WTC11 (cell line): ENCODE measurements around the gene ARHGAP19.

ENCODE experiments used
- FOXJ3 ChIP-seq: sonication (generic); formaldehyde crosslinking; IDR thresholded peaks from 2 replicates; pipeline ENCODE4 v1.9.0; 2021; ENCODE audit warnings: missing genetic modification reagents, mild to moderate bottlenecking, borderline replicate concordance
- MXD4 ChIP-seq: fragments of 250-450 bp; sonication (Bioruptor Pico); IDR thresholded peaks from 2 replicates; pipeline ENCODE4 v1.8.0; 2021; ENCODE audit warnings: mild to moderate bottlenecking, moderate library complexity, borderline replicate concordance
- NR1H2 ChIP-seq: sonication (generic); formaldehyde crosslinking; IDR thresholded peaks from 2 replicates; pipeline ENCODE4 v1.9.0; 2021; ENCODE audit warnings: mild to moderate bottlenecking, moderate library complexity, missing genetic modification reagents
- TF ChIP-seq, protein P1 (sequence below): sonication (generic); formaldehyde crosslinking; IDR thresholded peaks from 2 replicates; pipeline ENCODE4 v1.8.0; 2022; ENCODE audit warnings: mild to moderate bottlenecking, missing genetic modification reagents
- TF ChIP-seq, protein P2 (sequence below): fragments of 200-600 bp; IDR thresholded peaks from 2 replicates; pipeline ENCODE4 v1.8.0; 2022; ENCODE audit warnings: antibody characterized with exemption
- TF ChIP-seq, protein P3 (sequence below): sonication (generic); formaldehyde crosslinking; IDR thresholded peaks from 2 replicates; pipeline ENCODE4 v1.8.0; 2022; ENCODE audit warnings: mild to moderate bottlenecking, missing genetic modification reagents

DNA sequence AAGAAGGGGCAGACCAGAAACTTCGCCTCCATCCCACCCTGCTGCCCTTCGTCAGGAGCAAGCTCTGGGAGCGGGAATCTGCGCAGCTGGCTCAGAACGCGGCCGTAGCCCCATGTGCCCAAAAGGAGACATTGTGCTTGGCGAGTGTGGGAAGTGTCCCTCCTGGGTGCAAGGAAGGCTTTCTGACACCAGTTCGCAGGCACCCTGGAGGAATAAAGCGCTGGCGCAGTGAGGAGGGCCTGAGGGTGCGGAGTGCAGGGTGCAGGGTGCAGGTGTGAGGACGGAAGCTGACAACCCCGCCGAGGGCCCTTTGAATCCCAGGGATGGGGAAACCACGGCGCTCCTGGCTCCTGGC is 107.5 kb downstream of the ARHGAP19 start:
- TF ChIP-seq FOXJ3 (no peak), MXD4 (CRISPR knock-in tag) (no peak), NR1H2 (CRISPR knock-in tag) (no peak)
- TF ChIP-seq, protein P1, sequence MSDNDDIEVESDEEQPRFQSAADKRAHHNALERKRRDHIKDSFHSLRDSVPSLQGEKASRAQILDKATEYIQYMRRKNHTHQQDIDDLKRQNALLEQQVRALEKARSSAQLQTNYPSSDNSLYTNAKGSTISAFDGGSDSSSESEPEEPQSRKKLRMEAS (CRISPR knock-in tag), result peak; percentile 79; the same call in 1 of the 2 replicates
- TF ChIP-seq, protein P2, sequence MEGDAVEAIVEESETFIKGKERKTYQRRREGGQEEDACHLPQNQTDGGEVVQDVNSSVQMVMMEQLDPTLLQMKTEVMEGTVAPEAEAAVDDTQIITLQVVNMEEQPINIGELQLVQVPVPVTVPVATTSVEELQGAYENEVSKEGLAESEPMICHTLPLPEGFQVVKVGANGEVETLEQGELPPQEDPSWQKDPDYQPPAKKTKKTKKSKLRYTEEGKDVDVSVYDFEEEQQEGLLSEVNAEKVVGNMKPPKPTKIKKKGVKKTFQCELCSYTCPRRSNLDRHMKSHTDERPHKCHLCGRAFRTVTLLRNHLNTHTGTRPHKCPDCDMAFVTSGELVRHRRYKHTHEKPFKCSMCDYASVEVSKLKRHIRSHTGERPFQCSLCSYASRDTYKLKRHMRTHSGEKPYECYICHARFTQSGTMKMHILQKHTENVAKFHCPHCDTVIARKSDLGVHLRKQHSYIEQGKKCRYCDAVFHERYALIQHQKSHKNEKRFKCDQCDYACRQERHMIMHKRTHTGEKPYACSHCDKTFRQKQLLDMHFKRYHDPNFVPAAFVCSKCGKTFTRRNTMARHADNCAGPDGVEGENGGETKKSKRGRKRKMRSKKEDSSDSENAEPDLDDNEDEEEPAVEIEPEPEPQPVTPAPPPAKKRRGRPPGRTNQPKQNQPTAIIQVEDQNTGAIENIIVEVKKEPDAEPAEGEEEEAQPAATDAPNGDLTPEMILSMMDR, result no peak
- TF ChIP-seq, protein P3, sequence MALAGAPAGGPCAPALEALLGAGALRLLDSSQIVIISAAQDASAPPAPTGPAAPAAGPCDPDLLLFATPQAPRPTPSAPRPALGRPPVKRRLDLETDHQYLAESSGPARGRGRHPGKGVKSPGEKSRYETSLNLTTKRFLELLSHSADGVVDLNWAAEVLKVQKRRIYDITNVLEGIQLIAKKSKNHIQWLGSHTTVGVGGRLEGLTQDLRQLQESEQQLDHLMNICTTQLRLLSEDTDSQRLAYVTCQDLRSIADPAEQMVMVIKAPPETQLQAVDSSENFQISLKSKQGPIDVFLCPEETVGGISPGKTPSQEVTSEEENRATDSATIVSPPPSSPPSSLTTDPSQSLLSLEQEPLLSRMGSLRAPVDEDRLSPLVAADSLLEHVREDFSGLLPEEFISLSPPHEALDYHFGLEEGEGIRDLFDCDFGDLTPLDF (CRISPR knock-in tag), result no peak
